Measurements from ENCODE around the gene SYNM. TPM values are rescaled to one million over a fixed set of nuclear protein-coding genes. Genes with fewer than 3 reads are reported as not detected.
"Not testable (repeated sequence)": the region's sequence is repeated elsewhere in the genome, so short reads cannot be mapped to it uniquely, and the experiment has no call there.

Gene SYNM
- total RNA-seq, 2 donors from 2014 or later = 3.3 to 108 TPM

GRCh38 chr15:99110581-99111320, 5.9 kb downstream of the SYNM start:
- Histone ChIP-seq H3K9ac (ENCODE audit: low read depth in 2 of 2, low read length in 2 of 2) (no peak overlapping the region), H3K9me3 (no peaks in the 10 kb centered on the region), H3K4me1 (no peaks in the 10 kb centered on the region), H3K4me3 (no peak overlapping the region), H3K27me3 (peaks cover 3% of the 10 kb centered on the region), H3K27ac (no peak overlapping the region), H3K36me3 (no peaks in the 10 kb centered on the region)
- intact Hi-C loops (cut with DNase I) = no loop called here
- DNase-seq = no peak
- no peak for TF ChIP-seq CTCF (IDR thresholded peaks at IDR 0.05)

GRCh38 chr15:99111641-99112040, 6.8 kb downstream of the SYNM start:
- H3K9ac ChIP-seq (ENCODE audit: low read depth in 2 of 2, low read length in 2 of 2); H3K9me3 ChIP-seq; DNase-seq; H3K27ac ChIP-seq; H3K36me3 ChIP-seq; H3K4me1 ChIP-seq; intact Hi-C loops (cut with DNase I); H3K4me3 ChIP-seq; H3K27me3 ChIP-seq: not testable (repeated sequence)

GRCh38 chr15:99113547-99114271, 8.8 kb downstream of the SYNM start:
- Histone ChIP-seq H3K9ac (ENCODE audit: low read depth in 2 of 2, low read length in 2 of 2) (no peak overlapping the region), H3K36me3 (no peaks in the 10 kb centered on the region), H3K9me3 (no peaks in the 10 kb centered on the region), H3K27ac (no peak overlapping the region), H3K27me3 (no peaks in the 10 kb centered on the region), H3K4me1 (no peaks in the 10 kb centered on the region), H3K4me3 (no peak overlapping the region)
- intact Hi-C loops (cut with DNase I) = no loop called here
- DNase-seq = no peak
- no peak for TF ChIP-seq CTCF (IDR thresholded peaks at IDR 0.05)

GRCh38 chr15:99114511-99115299, 9.8 kb downstream of the SYNM start:
- intact Hi-C loops (cut with DNase I) = no loop called here
- TF ChIP-seq CTCF (IDR thresholded peaks at IDR 0.05) = no peak
- no peak overlapping the region for H3K4me3 ChIP-seq
- H3K4me1 ChIP-seq = no peaks in the 10 kb centered on the region
- H3K9ac ChIP-seq (ENCODE audit: low read depth in 2 of 2, low read length in 2 of 2) = no peak overlapping the region
- H3K27me3 ChIP-seq = no peaks in the 10 kb centered on the region
- DNase-seq = no peak
- H3K27ac ChIP-seq = no peak overlapping the region
- no peaks in the 10 kb centered on the region for H3K9me3 ChIP-seq
- H3K36me3 ChIP-seq = no peaks in the 10 kb centered on the region

GRCh38 chr15:99115300-99116215, 10.7 kb downstream of the SYNM start:
- no peak for TF ChIP-seq CTCF (IDR thresholded peaks at IDR 0.05)
- Histone ChIP-seq H3K36me3 (no peaks in the 10 kb centered on the region), H3K4me1 (no peaks in the 10 kb centered on the region), H3K27ac (no peak overlapping the region), H3K4me3 (no peak overlapping the region), H3K9ac (ENCODE audit: low read depth in 2 of 2, low read length in 2 of 2) (no peak overlapping the region), H3K27me3 (no peaks in the 10 kb centered on the region), H3K9me3 (no peaks in the 10 kb centered on the region)
- intact Hi-C loops (cut with DNase I) = no loop called here
- DNase-seq = no peak
